ENCODE data around the gene ARL15. TPM values are rescaled to one million over a fixed set of nuclear protein-coding genes. Genes with fewer than 3 reads are reported as not detected.

Gene ARL15
- polyA plus RNA-seq, 1 of the 3 experiments (the other 2 are of a cell fraction): 6.4 TPM

GRCh38 chr5:54305737-54306136, 4.6 kb downstream of the ARL15 start:
- H3K9me2 ChIP-seq: no peaks in the 10 kb centered on the region
- 86% methylated on average over 4 of the region's 4 CpGs for WGBS (ENCODE audit: low lambda C conversion rate)
- peaks cover 0 to 4% of the 10 kb centered on the region in 2 experiments for H3K36me3 ChIP-seq (replicated peaks in 1 of 2; ENCODE audit: control insufficient read depth in 1 of 2, insufficient read depth in 2 of 2, low read length in 1 of 2)
- ChIA-PET CTCF (interaction anchor here (0.8 to 1.1 kb wide), 3 partner anchors 52 to 114 kb away, joined by 3 read pairs; no protein-coding TSS in a partner anchor), POLR2A (no interaction called here)
- no peak overlapping the region for H3K4me2 ChIP-seq
- no peaks in the 10 kb centered on the region for H3K27me3 ChIP-seq (ENCODE audit: insufficient read depth)
- no peak overlapping the region for H3K27ac ChIP-seq (ENCODE audit: low read depth in 2 of 2, low read length in 1 of 2)
- H2AFZ ChIP-seq (ENCODE audit: low read depth): no peak overlapping the region
- peaks cover 3 to 12% of the 10 kb centered on the region in 2 experiments; a peak in 3 of 4 replicates for H3K4me1 ChIP-seq (ENCODE audit: control insufficient read depth in 1 of 2, insufficient read depth in 2 of 2, low read depth in 1 of 2, low read length in 1 of 2)
- TF ChIP-seq EZH2phosphoT487 (IDR thresholded peaks at IDR 0.05; ENCODE audit: borderline replicate concordance, low read depth) (no peak), GATA2 (CRISPR knock-in tag; IDR thresholded peaks at IDR 0.05) (no peak), NFIC (IDR thresholded peaks at IDR 0.05; ENCODE audit: borderline replicate concordance) (no peak), MXI1 (IDR thresholded peaks at IDR 0.05; ENCODE audit: low read depth, low read length) (no peak), TCF12 (IDR thresholded peaks at IDR 0.05) (no peak), RXRA (IDR thresholded peaks at IDR 0.05; ENCODE audit: borderline replicate concordance, low read depth) (no peak), CHD2 (IDR thresholded peaks at IDR 0.05; ENCODE audit: low read length, partially characterized antibody) (no peak)
- no peak overlapping the region for H3K4me3 ChIP-seq (ENCODE audit: low read depth in 2 of 2, low read length in 1 of 2)
- no peak overlapping the region for H3K9ac ChIP-seq
- H3K79me2 ChIP-seq (ENCODE audit: insufficient read depth): peaks cover 57% of the 10 kb centered on the region
- no peaks in the 10 kb centered on the region for H3K9me3 ChIP-seq
- no peak for DNase-seq
- H3F3A ChIP-seq (replicated peaks; ENCODE audit: insufficient read depth): no peaks in the 10 kb centered on the region
- no peaks in the 10 kb centered on the region for H4K20me1 ChIP-seq (ENCODE audit: insufficient read depth)

GRCh38 chr5:54304040-54304439, 6.3 kb downstream of the ARL15 start:
- Histone ChIP-seq H3K79me2 (ENCODE audit: insufficient read depth) (peaks cover 52% of the 10 kb centered on the region), H3K36me3 (replicated peaks in 1 of 2; ENCODE audit: control insufficient read depth in 1 of 2, insufficient read depth in 2 of 2, low read length in 1 of 2) (peaks cover 0 to 4% of the 10 kb centered on the region in 2 experiments), H3K4me3 (ENCODE audit: low read depth in 2 of 2, low read length in 1 of 2) (no peak overlapping the region), H3K9me3 (no peaks in the 10 kb centered on the region), H3K4me2 (no peak overlapping the region), H3K4me1 (ENCODE audit: control insufficient read depth in 1 of 2, insufficient read depth in 2 of 2, low read depth in 1 of 2, low read length in 1 of 2) (peaks cover 0 to 12% of the 10 kb centered on the region in 2 experiments; a peak in 2 of 4 replicates), H4K20me1 (ENCODE audit: insufficient read depth) (no peaks in the 10 kb centered on the region), H3F3A (replicated peaks; ENCODE audit: insufficient read depth) (no peaks in the 10 kb centered on the region), H3K27ac (ENCODE audit: low read depth in 2 of 2, low read length in 1 of 2) (no peak overlapping the region), H3K27me3 (ENCODE audit: insufficient read depth) (no peaks in the 10 kb centered on the region), H2AFZ (ENCODE audit: low read depth) (no peak overlapping the region), H3K9me2 (no peaks in the 10 kb centered on the region), H3K9ac (no peak overlapping the region)
- DNase-seq: no peak
- CTCF ChIA-PET: no interaction called here
- POLR2A ChIA-PET: no interaction called here
- no peak for TF ChIP-seq CTCF (IDR thresholded peaks at IDR 0.05)
- no peak for TF ChIP-seq MXI1 (IDR thresholded peaks at IDR 0.05; ENCODE audit: low read depth, low read length)
- TF ChIP-seq USF1 (IDR thresholded peaks at IDR 0.05; ENCODE audit: borderline replicate concordance, low read depth): no peak
- TF ChIP-seq TEAD4 (IDR thresholded peaks at IDR 0.05; ENCODE audit: borderline replicate concordance, insufficient read depth): no peak
- TF ChIP-seq GABPA (IDR thresholded peaks at IDR 0.05; ENCODE audit: low read depth): no peak
- no peak for TF ChIP-seq RFX5 (IDR thresholded peaks at IDR 0.05; ENCODE audit: low read length)
- no peak for TF ChIP-seq PBX3 (IDR thresholded peaks at IDR 0.05)
- no peak for TF ChIP-seq EP300 (IDR thresholded peaks at IDR 0.05; ENCODE audit: borderline replicate concordance in 1 of 2, low read depth in 1 of 2, low read length in 1 of 2)
- 86% methylated on average over 2 of the region's 2 CpGs for WGBS (ENCODE audit: low lambda C conversion rate)

Data from SK-N-SH (cell line).